Measurements from ENCODE around the gene KRT85.

KRT85 gene

GRCh38 chr12:52403561-52403960 lies 36.3 kb upstream of the KRT85 start:
- DNase-seq: no peak
- no peaks in the 10 kb centered on the region for H3K9me3 ChIP-seq
- TF ChIP-seq CTCF (IDR thresholded peaks at IDR 0.05; ENCODE audit: low read depth, low read length): no peak
- no peaks in the 10 kb centered on the region for H3K36me3 ChIP-seq
- no peaks in the 10 kb centered on the region for H3K27me3 ChIP-seq
- no peaks in the 10 kb centered on the region for H3K4me1 ChIP-seq
- H3K4me3 ChIP-seq (ENCODE audit: low read depth, low read length): no peak overlapping the region

- H3K4me3 ChIP-seq (ENCODE audit: low read depth, low read length): no peak overlapping the region
- no peaks in the 10 kb centered on the region for H3K4me1 ChIP-seq
- no peaks in the 10 kb centered on the region for H3K36me3 ChIP-seq
- no peaks in the 10 kb centered on the region for H3K9me3 ChIP-seq
- H3K27me3 ChIP-seq: no peaks in the 10 kb centered on the region
- TF ChIP-seq CTCF (IDR thresholded peaks at IDR 0.05; ENCODE audit: low read depth, low read length): no peak
- no peak for DNase-seq
These were observed 35.7 kb upstream of the KRT85 start for GRCh38 chr12:52402873-52403540.

- no peaks in the 10 kb centered on the region for H3K4me1 ChIP-seq
- TF ChIP-seq CTCF (IDR thresholded peaks at IDR 0.05; ENCODE audit: low read depth, low read length): no peak
- no peaks in the 10 kb centered on the region for H3K9me3 ChIP-seq
- no peaks in the 10 kb centered on the region for H3K36me3 ChIP-seq
- H3K4me3 ChIP-seq (ENCODE audit: low read depth, low read length): no peak overlapping the region
- no peaks in the 10 kb centered on the region for H3K27me3 ChIP-seq
- no peak for DNase-seq
These were observed 35.1 kb upstream of the KRT85 start for GRCh38 chr12:52402377-52402776.

- no peaks in the 10 kb centered on the region for H3K36me3 ChIP-seq
- no peaks in the 10 kb centered on the region for H3K9me3 ChIP-seq
- H3K4me3 ChIP-seq (ENCODE audit: low read depth, low read length): no peak overlapping the region
- DNase-seq: no peak
- no peaks in the 10 kb centered on the region for H3K27me3 ChIP-seq
- H3K4me1 ChIP-seq: no peaks in the 10 kb centered on the region
- TF ChIP-seq CTCF (IDR thresholded peaks at IDR 0.05; ENCODE audit: low read depth, low read length): no peak
These were observed 34.6 kb upstream of the KRT85 start for GRCh38 chr12:52401926-52402325.

- DNase-seq: no peak
These were observed 34.2 kb upstream of the KRT85 start for GRCh38 chr12:52401526-52401925.

More at GRCh38 chr12:52401526-52401925, 34.2 kb upstream of the KRT85 start:
- Histone ChIP-seq H3K4me1 (no peaks in the 10 kb centered on the region), H3K36me3 (no peaks in the 10 kb centered on the region), H3K27me3 (no peaks in the 10 kb centered on the region), H3K4me3 (ENCODE audit: low read depth, low read length) (no peak overlapping the region), H3K9me3 (no peaks in the 10 kb centered on the region)
- no peak for TF ChIP-seq CTCF (IDR thresholded peaks at IDR 0.05; ENCODE audit: low read depth, low read length)
